SK-N-SH (cell line): ENCODE measurements around the gene OSBPL2. TPM values are rescaled to one million over a fixed set of nuclear protein-coding genes. Genes with fewer than 3 reads are reported as not detected.

ENCODE experiments used
- CTCF ChIA-PET: fragments of 300-600, 350-600 bp; formaldehyde crosslinking; extraction: SDS; loops from one replicate; lab custom pipeline; 2021; lab: Yijun Ruan, JAX
- POLR2A ChIA-PET: fragments of 350-600 bp; sonication (Branson Sonifier 250); formaldehyde crosslinking; extraction: SDS; loops from one replicate; lab custom pipeline; 2020; ENCODE audit warnings: antibody characterized with exemption, inconsistent platforms; lab: Yijun Ruan, JAX
- DNase-seq: peaks from one replicate; pipeline ENCODE4 v3.0.0; 2012
- H2AFZ ChIP-seq: fragments of 200-600 bp; sonication (generic); 2 replicates; pipeline ENCODE4 v1.8.1; 2016; ENCODE audit warnings: antibody characterized with exemption, mild to moderate bottlenecking, low read depth
- H3F3A ChIP-seq: fragments of 200-600 bp; sonication (generic); replicated peaks from 2 replicates; pipeline ENCODE3; 2016; ENCODE audit warnings: antibody characterized with exemption, mild to moderate bottlenecking; ENCODE audit not compliant: insufficient read depth
- H3K27ac ChIP-seq, 2 experiments: fragments of 200-500 bp in 1 of 2; fragments of 200-600 bp in 1 of 2; sonication (Bioruptor generic) in 1 of 2; sonication (generic), shearing (Covaris generic) in 1 of 2; 2 replicates each; pipeline versions ENCODE4 v1.5.1 to v1.6.1; 2014 to 2016; ENCODE audit warnings: low read depth in 2 of 2, inconsistent platforms in 1 of 2, low read length in 1 of 2, mild to moderate bottlenecking in 1 of 2, mixed read lengths in 1 of 2
- H3K27me3 ChIP-seq: fragments of 200-600 bp; sonication (generic), shearing (Covaris generic); 2 replicates; pipeline ENCODE4 v1.6.1; 2016; ENCODE audit warnings: mixed run types; ENCODE audit not compliant: insufficient read depth
- H3K36me3 ChIP-seq, 2 experiments: fragments of 200-500 bp in 1 of 2; fragments of 200-600 bp in 1 of 2; sonication (Bioruptor generic) in 1 of 2; sonication (generic) in 1 of 2; replicated peaks in 1 of 2; 2 replicates each; pipeline versions ENCODE3 to v1.5.1; 2014 to 2016; ENCODE audit warnings: low read length in 1 of 2, mild to moderate bottlenecking in 1 of 2; ENCODE audit not compliant: insufficient read depth in 2 of 2, control insufficient read depth in 1 of 2
- H3K4me1 ChIP-seq, 2 experiments: fragments of 200-500 bp in 1 of 2; fragments of 200-600 bp in 1 of 2; sonication (Bioruptor generic) in 1 of 2; sonication (generic), shearing (Covaris generic) in 1 of 2; 2 replicates each; pipeline versions ENCODE4 v1.5.1 to v1.6.1; 2014 to 2016; ENCODE audit warnings: low read depth in 1 of 2, low read length in 1 of 2, mixed run types in 1 of 2; ENCODE audit not compliant: insufficient read depth in 2 of 2, control insufficient read depth in 1 of 2
- H3K4me2 ChIP-seq: fragments of 200-600 bp; sonication (generic), shearing (Covaris generic); 2 replicates; pipeline ENCODE4 v1.6.1; 2017; ENCODE audit warnings: mixed run types
- H3K4me3 ChIP-seq, 2 experiments: fragments of 200-500 bp in 1 of 2; fragments of 200-600 bp in 1 of 2; sonication (Bioruptor generic) in 1 of 2; sonication (generic), shearing (Covaris generic) in 1 of 2; 2 replicates each; pipeline versions ENCODE4 v1.5.1 to v1.8.1; 2014 to 2016; ENCODE audit warnings: low read depth in 2 of 2, inconsistent platforms in 1 of 2, low read length in 1 of 2, mild to moderate bottlenecking in 1 of 2, mixed read lengths in 1 of 2, moderate library complexity in 1 of 2
- H3K79me2 ChIP-seq: fragments of 200-600 bp; sonication (generic); 2 replicates; pipeline ENCODE4 v1.8.1; 2017; ENCODE audit warnings: mild to moderate bottlenecking; ENCODE audit not compliant: insufficient read depth
- H3K9ac ChIP-seq: fragments of 200-600 bp; sonication (generic); 2 replicates; pipeline ENCODE4 v1.6.1; 2017; ENCODE audit warnings: mixed run types
- H3K9me2 ChIP-seq: fragments of 200-600 bp; sonication (generic); 2 replicates; pipeline ENCODE4 v1.6.1; 2017; ENCODE audit warnings: mixed run types
- H3K9me3 ChIP-seq: fragments of 200-600 bp; sonication (generic); 2 replicates; pipeline ENCODE4 v1.6.1; 2017; ENCODE audit warnings: mixed run types, mild to moderate bottlenecking, moderate library complexity
- H4K20me1 ChIP-seq: fragments of 200-600 bp; sonication (generic); 2 replicates; pipeline ENCODE4 v1.6.1; 2017; ENCODE audit warnings: mild to moderate bottlenecking, mixed run types; ENCODE audit not compliant: insufficient read depth
- GABPA ChIP-seq: IDR thresholded peaks from 2 replicates; pipeline ENCODE4 v1.4.0; 2012; ENCODE audit warnings: low read depth, mild to moderate bottlenecking
- MEF2A ChIP-seq: IDR thresholded peaks from 2 replicates; pipeline ENCODE4 v1.4.0; 2012; ENCODE audit warnings: low read depth, borderline replicate concordance
- MXI1 ChIP-seq: IDR thresholded peaks from 2 replicates; pipeline ENCODE4 v1.6.1; 2012; ENCODE audit warnings: mild to moderate bottlenecking, low read depth, low read length, improper control_type of control experiment
- NRF1 ChIP-seq: IDR thresholded peaks from 2 replicates; pipeline ENCODE4 v1.6.1; 2012; ENCODE audit warnings: low read depth, mild to moderate bottlenecking, low read length
- YY1 ChIP-seq: IDR thresholded peaks from 2 replicates; pipeline ENCODE4 v1.4.0; 2012; ENCODE audit warnings: low read depth, mild to moderate bottlenecking
- WGBS: methylation state at CpG from one replicate; pipeline ENCODE4 v1.1.6; 2017; ENCODE audit warnings: low lambda C conversion rate; 5-methylcytosine and 5-hydroxymethylcytosine counted together
- polyA plus RNA-seq, 3 experiments: library from polyadenylated mRNA; depleted of rRNA; stranded (reverse); fragments of >200 nt; gene quantifications; 2 replicates each; pipeline ENCODE4 v1.2.3, GENCODE V29; 2012
- TF ChIP-seq, protein P1 (sequence below): IDR thresholded peaks from 2 replicates; pipeline ENCODE4 v1.6.1; 2012; ENCODE audit warnings: mild to moderate bottlenecking, low read depth, low read length, moderate library complexity
- TF ChIP-seq, protein P2 (sequence below): fragments of 150-350 bp; IDR thresholded peaks from 2 replicates; pipeline ENCODE4 v1.6.1; 2017; ENCODE audit warnings: antibody characterized with exemption, low read length, low read depth, borderline replicate concordance

Gene OSBPL2
- polyA plus RNA-seq, 1 of the 3 experiments (the other 2 are of a cell fraction) = 17.7 TPM

- Histone ChIP-seq H3K4me3 (peak within 1 kb of the TSS in 1 of 2 experiments; percentile 40; a peak in 3 of 4 replicates), H3K27me3 (peaks cover 40% of the 10 kb centered on the region), H3K4me2 (peak within 1 kb of the TSS; percentile 67; the same call in 1 of the 2 replicates)
Observed at GRCh38 chr20:62219992-62220665, 18.2 kb upstream of the OSBPL2 start, which contains the start of gene HRH3. TSS of gene HRH3 (minus strand) at chr20:62220278. CDS start at chr20:62219970, 308 bp downstream.

DNA sequence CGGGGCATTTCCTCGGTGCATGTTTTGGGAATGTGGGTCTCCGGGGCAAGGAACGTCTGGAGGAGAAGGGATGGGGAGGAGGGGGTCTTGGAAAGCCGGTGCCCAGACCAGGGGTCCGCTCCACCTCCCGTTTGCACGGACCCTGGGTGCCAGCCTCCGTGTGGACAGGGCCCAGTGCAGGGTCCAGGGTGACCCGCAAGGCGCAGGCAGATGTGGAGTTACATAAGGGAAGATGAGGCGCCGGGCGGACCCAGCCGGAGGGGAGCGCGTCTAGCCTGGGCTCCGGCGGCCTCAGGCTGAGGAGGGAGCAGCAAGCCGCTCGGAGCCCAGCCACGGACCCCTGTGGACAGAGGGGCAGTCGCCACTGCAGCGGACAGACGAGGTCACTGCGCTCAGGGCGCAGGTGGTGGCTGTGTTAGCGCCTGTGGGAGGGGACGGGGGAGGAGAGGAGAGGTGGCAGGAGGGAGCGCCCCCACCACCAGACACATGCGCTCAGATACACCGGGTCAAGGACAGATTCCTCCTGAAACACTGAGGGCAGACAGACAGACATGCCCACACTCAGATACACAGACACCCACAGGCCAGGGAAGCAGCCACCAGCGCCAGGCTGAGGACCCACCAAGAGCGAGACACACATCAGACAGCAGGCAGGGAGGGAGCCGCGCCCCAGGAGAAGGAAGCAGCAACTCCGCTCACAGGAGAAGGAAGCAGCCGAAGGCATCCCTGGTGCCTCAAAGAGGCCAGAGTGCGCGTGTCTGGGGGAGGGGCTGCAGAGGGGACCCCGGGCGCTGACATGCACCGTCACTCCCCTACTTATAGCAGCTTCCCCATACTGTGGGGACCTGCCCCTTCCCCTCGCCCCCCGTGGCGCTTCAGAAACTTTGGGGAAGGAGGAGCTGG is 17.4 kb upstream of the OSBPL2 start:
- peaks cover 0 to 16% of the 10 kb centered on the region in 2 experiments; a peak in 1 of 4 replicates for H3K4me1 ChIP-seq
- WGBS = 16% methylated on average over 34 of the region's 46 CpGs
- no peaks in the 10 kb centered on the region for H3K9me3 ChIP-seq
- peak; percentile 72 for DNase-seq
- ChIA-PET CTCF (no interaction called here), POLR2A (interaction anchor here (1.0 kb wide), 1 partner anchor 148 kb away, joined by 3 read pairs; no protein-coding TSS in a partner anchor)
- H3K4me3 ChIP-seq = peak overlapping the region in 1 of 2 experiments; percentile 23; a peak in 1 of 4 replicates
- H3K9ac ChIP-seq = no peak overlapping the region
- no peaks in the 10 kb centered on the region for H3F3A ChIP-seq
- no peaks in the 10 kb centered on the region for H3K79me2 ChIP-seq
- H3K27me3 ChIP-seq = peaks cover 48% of the 10 kb centered on the region
- H3K36me3 ChIP-seq = no peaks in the 10 kb centered on the region
- H3K27ac ChIP-seq = no peak overlapping the region
- H4K20me1 ChIP-seq = 0 out of 2 replicates have a peak, but pooled peaks cover 8% of the 10 kb centered on the region
- no peaks in the 10 kb centered on the region for H3K9me2 ChIP-seq
- H3K4me2 ChIP-seq = peak overlapping the region; percentile 67; the same call in 1 of the 2 replicates
- no peak overlapping the region for H2AFZ ChIP-seq
- no peak for TF ChIP-seq NRF1
- TF ChIP-seq MEF2A = no peak
- no peak for TF ChIP-seq MXI1
- TF ChIP-seq GABPA = no peak
- no peak for TF ChIP-seq YY1

More at GRCh38 chr20:62219992-62220665, 18.2 kb upstream of the OSBPL2 start, which contains the start of gene HRH3:
- CTCF ChIA-PET = no interaction called here
- Histone ChIP-seq H3K36me3 (no peaks in the 10 kb centered on the region), H4K20me1 (0 out of 2 replicates have a peak, but pooled peaks cover 8% of the 10 kb centered on the region), H3K9ac (no peak within 1 kb of the TSS), H3K27ac (no peak within 1 kb of the TSS), H3K4me1 (peaks cover 0 to 16% of the 10 kb centered on the region in 2 experiments; a peak in 1 of 4 replicates), H3F3A (no peaks in the 10 kb centered on the region)
- WGBS = 0% methylated on average over 10 of the region's 84 CpGs
- DNase-seq = peak; percentile 97
- POLR2A ChIA-PET = interaction anchor here (1.0 to 1.2 kb wide), 2 partner anchors 15 to 148 kb away, joined by 3 to 5 read pairs; no protein-coding TSS in a partner anchor
- TF ChIP-seq, protein P1, sequence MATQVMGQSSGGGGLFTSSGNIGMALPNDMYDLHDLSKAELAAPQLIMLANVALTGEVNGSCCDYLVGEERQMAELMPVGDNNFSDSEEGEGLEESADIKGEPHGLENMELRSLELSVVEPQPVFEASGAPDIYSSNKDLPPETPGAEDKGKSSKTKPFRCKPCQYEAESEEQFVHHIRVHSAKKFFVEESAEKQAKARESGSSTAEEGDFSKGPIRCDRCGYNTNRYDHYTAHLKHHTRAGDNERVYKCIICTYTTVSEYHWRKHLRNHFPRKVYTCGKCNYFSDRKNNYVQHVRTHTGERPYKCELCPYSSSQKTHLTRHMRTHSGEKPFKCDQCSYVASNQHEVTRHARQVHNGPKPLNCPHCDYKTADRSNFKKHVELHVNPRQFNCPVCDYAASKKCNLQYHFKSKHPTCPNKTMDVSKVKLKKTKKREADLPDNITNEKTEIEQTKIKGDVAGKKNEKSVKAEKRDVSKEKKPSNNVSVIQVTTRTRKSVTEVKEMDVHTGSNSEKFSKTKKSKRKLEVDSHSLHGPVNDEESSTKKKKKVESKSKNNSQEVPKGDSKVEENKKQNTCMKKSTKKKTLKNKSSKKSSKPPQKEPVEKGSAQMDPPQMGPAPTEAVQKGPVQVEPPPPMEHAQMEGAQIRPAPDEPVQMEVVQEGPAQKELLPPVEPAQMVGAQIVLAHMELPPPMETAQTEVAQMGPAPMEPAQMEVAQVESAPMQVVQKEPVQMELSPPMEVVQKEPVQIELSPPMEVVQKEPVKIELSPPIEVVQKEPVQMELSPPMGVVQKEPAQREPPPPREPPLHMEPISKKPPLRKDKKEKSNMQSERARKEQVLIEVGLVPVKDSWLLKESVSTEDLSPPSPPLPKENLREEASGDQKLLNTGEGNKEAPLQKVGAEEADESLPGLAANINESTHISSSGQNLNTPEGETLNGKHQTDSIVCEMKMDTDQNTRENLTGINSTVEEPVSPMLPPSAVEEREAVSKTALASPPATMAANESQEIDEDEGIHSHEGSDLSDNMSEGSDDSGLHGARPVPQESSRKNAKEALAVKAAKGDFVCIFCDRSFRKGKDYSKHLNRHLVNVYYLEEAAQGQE = peak; percentile 93
- TF ChIP-seq, protein P2, sequence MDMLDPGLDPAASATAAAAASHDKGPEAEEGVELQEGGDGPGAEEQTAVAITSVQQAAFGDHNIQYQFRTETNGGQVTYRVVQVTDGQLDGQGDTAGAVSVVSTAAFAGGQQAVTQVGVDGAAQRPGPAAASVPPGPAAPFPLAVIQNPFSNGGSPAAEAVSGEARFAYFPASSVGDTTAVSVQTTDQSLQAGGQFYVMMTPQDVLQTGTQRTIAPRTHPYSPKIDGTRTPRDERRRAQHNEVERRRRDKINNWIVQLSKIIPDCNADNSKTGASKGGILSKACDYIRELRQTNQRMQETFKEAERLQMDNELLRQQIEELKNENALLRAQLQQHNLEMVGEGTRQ = no peak
- TF ChIP-seq NRF1 = peak; percentile 14; the same call in 1 of the 2 replicates
- TF ChIP-seq, all 33 proteins: peak for 2
- Histone ChIP-seq H2AFZ (no peak within 1 kb of the TSS), H3K9me3 (no peaks in the 10 kb centered on the region), H3K9me2 (no peaks in the 10 kb centered on the region), H3K79me2 (no peaks in the 10 kb centered on the region)
